HG03432 (cell line): ENCODE results near the gene CYP1B1.
A peak's percentile ranks its signal among the peaks of the same experiment; 100 is the strongest.
"Not testable (repeated sequence)": the region's sequence is repeated elsewhere in the genome, so short reads cannot be mapped to it uniquely, and the experiment has no call there.

Experiments
- ATAC-seq: cut with Tn5 transposase; IDR thresholded peaks from one replicate; pipeline ENCODE4 v1.9.1; 2021; ENCODE audit warnings: mild to moderate bottlenecking, moderate library complexity; ENCODE audit not compliant: unreplicated experiment

CYP1B1 gene

DNA sequence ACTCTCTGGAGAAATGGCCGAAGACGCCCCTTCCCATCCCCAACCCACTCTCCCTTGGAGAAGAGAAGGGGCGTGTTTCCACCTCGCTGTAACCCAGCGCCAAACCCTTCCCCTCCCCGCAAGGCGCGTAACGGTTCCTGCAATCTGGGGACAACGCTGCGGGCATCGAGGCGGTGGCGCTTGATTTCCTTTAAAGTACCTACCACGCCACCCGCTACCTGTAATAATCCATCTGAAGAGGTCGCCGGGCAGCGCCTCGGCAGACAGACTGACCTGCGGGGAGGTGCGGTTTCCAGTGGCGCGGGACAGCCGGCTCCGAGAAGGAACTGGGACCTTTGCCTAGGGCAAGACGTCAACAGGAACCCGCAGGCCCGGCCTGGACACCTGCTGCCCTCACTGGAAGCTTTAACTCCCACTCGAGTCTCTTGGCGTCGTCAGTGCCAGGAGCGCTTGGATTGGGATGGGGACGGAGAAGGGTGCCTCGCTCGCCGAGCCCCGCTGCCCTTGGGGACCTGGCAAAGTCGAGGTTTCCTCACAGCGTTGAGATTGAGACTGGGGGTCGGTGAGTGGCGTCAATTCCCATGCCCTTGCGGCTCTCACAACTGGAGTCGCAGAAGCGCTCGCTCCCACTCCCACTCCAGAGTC is at the start of gene CYP1B1:
CYP1B1 (minus strand) TSS at position 645 of the 645 bp plus-strand sequence. CDS start 763 bp downstream, outside the sequence.
- no peak for ATAC-seq

- no peak for ATAC-seq
These were observed 49.1 kb upstream of the CYP1B1 start for GRCh38 chr2:38125007-38125406.

GRCh38 chr2:38123911-38124310 is 48.0 kb upstream of the CYP1B1 start:
- ATAC-seq: no peak

GRCh38 chr2:38122344-38122743 is 46.4 kb upstream of the CYP1B1 start:
- ATAC-seq: no peak

- ATAC-seq: no peak
These were observed 45.5 kb upstream of the CYP1B1 start for GRCh38 chr2:38121481-38121880.

GRCh38 chr2:38120829-38121228 is 44.9 kb upstream of the CYP1B1 start:
- no peak for ATAC-seq

DNA sequence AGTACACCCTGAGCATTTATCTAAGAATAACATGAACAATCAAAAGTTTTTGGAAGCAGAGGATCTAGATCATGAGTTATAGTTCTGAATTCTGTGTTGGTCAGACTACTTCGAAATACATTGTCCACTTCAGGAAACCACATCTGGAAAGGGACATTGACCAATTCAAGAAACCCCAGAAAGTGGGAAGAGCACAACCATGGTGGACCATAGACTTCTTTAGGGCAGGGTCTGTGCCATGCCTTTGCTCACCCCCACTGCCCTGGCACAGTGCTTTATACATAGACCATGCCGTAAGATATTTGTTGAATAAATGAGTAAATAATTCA is 44.3 kb upstream of the CYP1B1 start:
- no peak for ATAC-seq

GRCh38 chr2:38116762-38117161 is 40.8 kb upstream of the CYP1B1 start:
- ATAC-seq: no peak

DNA sequence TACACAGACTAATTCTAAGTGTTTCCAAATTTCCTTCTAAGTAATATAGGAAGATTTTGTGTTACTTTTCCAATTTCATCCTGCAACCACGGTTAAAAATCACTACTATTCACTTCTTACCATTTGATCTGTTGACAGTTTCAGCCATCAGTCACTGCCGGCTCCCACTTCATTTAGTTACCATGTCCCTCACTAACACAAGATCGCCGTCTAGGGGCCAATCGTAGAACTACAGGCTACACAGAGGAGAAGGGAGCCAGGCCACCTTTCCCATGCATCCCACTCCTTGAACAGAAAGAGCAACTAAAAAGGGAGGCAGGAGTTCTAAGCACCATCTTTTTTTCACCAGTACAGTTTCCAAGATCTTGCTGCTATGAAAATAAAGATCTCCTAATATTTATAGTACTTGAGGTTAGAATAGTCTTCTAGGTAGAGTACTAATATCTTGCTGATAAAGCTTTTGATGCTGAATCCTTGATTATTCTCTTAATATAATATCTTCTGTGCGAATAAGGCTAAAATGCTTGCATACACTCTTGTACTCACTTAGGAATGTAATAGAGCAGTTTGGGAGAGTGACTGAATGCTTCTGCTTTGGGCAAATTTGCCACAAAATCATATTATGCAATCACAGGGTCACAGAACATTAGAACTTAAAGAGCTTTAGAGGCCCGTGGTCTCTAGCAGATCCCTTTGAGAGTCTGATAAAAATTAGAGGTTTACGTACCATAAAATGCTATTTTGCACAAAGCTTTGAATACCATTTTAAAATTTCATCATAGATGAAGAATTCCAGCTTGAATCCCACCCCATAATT is 39.5 kb upstream of the CYP1B1 start:
- ATAC-seq: peak; percentile 75

DNA sequence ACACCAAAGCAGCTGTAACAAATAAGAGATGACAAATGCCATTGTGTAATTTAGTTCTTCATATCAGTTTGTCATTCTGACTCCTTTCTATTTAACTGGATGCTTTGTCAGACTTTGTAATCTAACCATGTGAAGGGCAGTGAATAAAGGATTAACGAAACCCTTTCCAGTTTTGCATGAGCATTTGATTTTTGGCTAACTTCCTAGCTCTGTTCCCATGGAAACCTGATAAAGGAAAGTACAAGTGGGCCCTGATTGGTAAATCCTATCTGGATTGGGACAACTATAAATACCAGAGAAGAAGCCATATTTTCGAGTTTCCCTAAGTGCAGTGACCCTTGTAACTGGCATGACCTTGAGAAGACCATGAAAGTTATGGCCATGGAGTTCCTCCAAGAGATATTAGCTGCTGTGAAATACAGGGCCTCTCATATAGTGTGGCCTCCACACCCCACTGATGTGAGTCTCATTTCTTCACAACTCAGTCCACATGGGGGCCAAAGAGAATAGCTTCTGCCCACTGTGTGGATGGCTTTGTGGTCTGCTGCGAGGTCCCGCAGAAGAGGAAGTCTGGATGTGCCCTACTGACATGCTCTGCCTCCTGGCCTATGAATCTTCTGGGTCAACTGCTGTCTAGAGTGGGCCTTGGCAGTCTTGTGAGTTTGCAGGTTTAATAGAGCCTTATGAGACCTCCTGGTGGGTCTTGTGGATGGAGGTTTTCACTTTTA is 38.2 kb upstream of the CYP1B1 start:
- no peak for ATAC-seq

DNA sequence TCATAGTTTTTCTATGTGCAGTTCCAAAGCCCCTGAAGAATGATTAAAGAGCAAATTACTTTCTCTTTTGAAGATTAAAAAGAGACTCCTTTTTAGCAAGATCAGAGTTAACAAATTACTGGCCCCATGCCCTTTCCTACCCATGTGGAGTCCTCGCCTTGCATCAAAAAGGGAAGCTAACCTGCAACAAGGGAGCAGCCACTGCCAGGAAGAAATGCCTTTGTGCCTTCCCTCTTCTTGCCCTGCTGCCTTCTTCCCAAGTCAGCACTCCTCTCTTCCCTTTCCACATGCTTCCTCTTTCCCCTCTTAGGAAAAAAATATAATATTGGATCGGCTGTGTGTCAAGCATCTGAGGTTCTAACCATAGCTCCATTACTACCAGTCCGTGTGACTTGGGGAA is 37.1 kb upstream of the CYP1B1 start:
- ATAC-seq: no peak

GRCh38 chr2:38111350-38111749 is 35.4 kb upstream of the CYP1B1 start:
- not testable (repeated sequence) for ATAC-seq

GRCh38 chr2:38109732-38110181 is 33.8 kb upstream of the CYP1B1 start:
- ATAC-seq: peak; percentile 46

DNA sequence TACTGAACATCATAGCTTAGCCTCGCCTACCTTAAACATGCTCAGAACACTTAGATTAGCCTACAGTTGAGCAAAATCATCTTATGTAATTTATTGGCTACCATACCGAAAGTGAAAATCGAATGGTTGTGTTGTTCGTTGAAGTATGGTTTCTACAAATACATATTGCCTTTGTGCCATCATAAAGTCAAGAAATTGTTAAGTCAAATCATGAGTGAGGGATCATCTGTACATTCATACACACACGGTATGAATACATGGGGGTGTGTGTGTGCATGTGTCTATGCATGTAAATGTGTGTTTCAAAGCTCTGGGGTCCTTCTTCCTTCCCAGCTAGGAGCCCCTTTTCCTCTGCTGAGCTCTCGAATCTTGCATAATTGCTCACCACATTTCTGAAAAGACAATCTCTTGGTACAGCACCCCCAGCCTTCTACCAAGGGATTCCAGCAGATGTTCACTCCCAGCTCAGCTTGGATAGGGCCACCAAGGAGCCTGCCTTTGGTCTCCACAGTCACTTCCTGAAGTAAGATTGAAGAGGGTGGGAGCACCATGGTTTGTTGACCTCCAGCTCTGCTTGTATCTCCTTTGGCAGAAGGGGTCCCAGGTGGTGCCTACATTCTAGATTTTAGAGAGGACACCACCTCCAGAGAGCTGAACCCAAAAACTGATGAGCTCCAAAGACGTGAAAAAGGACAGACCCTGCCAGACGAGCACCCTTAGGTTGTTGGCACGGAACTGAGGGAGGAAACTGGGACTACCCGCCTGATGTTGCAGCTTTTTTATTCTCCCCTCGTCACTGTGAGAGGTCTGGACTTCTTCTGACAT is 33.2 kb upstream of the CYP1B1 start:
- peak; percentile 27 for ATAC-seq

GRCh38 chr2:38107738-38108410 is 31.9 kb upstream of the CYP1B1 start:
- ATAC-seq: no peak

GRCh38 chr2:38106405-38107094 is 30.6 kb upstream of the CYP1B1 start:
- ATAC-seq: peak; percentile 64

DNA sequence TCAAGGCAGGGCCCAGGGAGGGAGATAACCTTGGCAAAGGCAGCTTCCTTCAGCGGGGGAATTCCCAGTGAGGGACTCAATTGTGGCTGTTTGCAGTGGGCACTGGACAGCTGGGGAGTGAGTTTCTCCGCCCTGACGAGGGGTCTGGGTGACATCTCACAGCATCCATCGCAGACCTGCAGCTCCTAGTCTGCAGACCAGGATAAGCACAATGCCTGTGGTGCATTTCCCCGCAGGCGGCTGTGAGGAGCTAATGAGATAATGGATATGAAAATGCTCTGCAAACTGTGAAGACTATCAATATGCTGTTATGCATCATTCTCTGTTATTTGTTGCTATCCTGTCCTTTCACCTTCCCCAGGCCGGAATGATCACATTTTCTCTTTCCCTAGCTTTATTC is 30.0 kb upstream of the CYP1B1 start:
- no peak for ATAC-seq

- ATAC-seq: no peak
These were observed 28.6 kb upstream of the CYP1B1 start for GRCh38 chr2:38104598-38104997.

GRCh38 chr2:38100328-38100727 is 24.4 kb upstream of the CYP1B1 start:
- no peak for ATAC-seq
